Left ventricle myocardium inferior (tissue), 1 donor: ENCODE data around the gene ITGBL1. TPM values are rescaled to one million over a fixed set of nuclear protein-coding genes. Genes with fewer than 3 reads are reported as not detected.

Experiments used
- DNase-seq: peaks from one replicate; pipeline ENCODE4 v3.0.0-alpha.2; 2020
- H3K27ac ChIP-seq: fragments of 200-600 bp; replicated peaks from 2 replicates; pipeline ENCODE4 v1.8.0; 2021
- H3K27me3 ChIP-seq: fragments of 200-600 bp; 2 replicates; pipeline ENCODE4 v1.8.0; 2021; ENCODE audit warnings: low read depth
- H3K36me3 ChIP-seq: fragments of 200-600 bp; 2 replicates; pipeline ENCODE4 v1.8.0; 2021
- H3K4me1 ChIP-seq: fragments of 200-600 bp; 2 replicates; pipeline ENCODE4 v1.8.0; 2021
- H3K4me3 ChIP-seq: fragments of 200-600 bp; 2 replicates; pipeline ENCODE4 v1.8.0; 2021; ENCODE audit warnings: mild to moderate bottlenecking, moderate library complexity
- H3K9me3 ChIP-seq: fragments of 200-600 bp; replicated peaks from 2 replicates; pipeline ENCODE4 v1.8.0; 2021
- intact Hi-C: fragments of 100-400 bp; cut with micrococcal nuclease; formaldehyde crosslinking; loops from one replicate; pipeline ENCODE4 v1.11.0; 2022
- total RNA-seq: library from RNA; stranded (reverse); fragmentation: NEBNext Ultra II Directional; extraction: Animal tissue kit (Norgen Biotek cat#: 25700); gene quantifications from one replicate; pipeline ENCODE4 v1.2.1, GENCODE V29; 2021
- TF ChIP-seq, protein P1 (sequence below): fragments of 200-600 bp; IDR thresholded peaks from 2 replicates; pipeline ENCODE4 v1.8.0; 2021; ENCODE audit warnings: antibody characterized with exemption, mild to moderate bottlenecking, borderline replicate concordance
- donor health status: DM: no; HTN: yes; CAD: no; lungs with severe emphysema.

ITGBL1 gene
- total RNA-seq, 1 donor from 2014 or later, result 2.2 TPM

- DNase-seq, result peak; percentile 17
- intact Hi-C loops, result no loop called here
- TF ChIP-seq, protein P1, sequence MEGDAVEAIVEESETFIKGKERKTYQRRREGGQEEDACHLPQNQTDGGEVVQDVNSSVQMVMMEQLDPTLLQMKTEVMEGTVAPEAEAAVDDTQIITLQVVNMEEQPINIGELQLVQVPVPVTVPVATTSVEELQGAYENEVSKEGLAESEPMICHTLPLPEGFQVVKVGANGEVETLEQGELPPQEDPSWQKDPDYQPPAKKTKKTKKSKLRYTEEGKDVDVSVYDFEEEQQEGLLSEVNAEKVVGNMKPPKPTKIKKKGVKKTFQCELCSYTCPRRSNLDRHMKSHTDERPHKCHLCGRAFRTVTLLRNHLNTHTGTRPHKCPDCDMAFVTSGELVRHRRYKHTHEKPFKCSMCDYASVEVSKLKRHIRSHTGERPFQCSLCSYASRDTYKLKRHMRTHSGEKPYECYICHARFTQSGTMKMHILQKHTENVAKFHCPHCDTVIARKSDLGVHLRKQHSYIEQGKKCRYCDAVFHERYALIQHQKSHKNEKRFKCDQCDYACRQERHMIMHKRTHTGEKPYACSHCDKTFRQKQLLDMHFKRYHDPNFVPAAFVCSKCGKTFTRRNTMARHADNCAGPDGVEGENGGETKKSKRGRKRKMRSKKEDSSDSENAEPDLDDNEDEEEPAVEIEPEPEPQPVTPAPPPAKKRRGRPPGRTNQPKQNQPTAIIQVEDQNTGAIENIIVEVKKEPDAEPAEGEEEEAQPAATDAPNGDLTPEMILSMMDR, result peak; percentile 59
- H3K9me3 ChIP-seq, result no peaks in the 10 kb centered on the region
- no peaks in the 10 kb centered on the region for H3K36me3 ChIP-seq
- peaks cover 8% of the 10 kb centered on the region for H3K27me3 ChIP-seq
- H3K27ac ChIP-seq, result no peak overlapping the region
- peak overlapping the region; percentile 63 for H3K4me3 ChIP-seq
- H3K4me1 ChIP-seq, result peaks cover 15% of the 10 kb centered on the region
Measured at GRCh38 chr13:101453784-101454201, 1.3 kb downstream of the ITGBL1 start.

DNA sequence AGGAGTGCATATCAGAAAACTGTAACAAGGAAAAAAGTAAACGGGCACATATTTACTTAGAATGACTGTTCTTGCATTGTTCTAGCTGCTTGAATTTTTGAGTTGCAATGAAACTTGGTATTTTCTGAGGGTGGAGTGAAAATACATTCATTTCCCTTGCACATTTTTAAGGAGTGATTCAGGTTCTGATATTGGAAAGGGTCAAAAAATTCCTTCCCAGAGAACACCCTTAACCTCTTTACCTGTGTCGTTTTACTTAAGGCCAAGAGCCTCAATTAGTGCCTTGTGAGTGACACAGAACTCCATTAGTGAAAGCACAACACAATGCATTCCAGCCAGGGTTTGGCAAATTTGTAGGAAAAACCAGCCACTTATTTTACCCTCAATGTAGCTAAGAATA is 2.3 kb downstream of the ITGBL1 start:
- Histone ChIP-seq H3K4me1 (peaks cover 15% of the 10 kb centered on the region), H3K36me3 (no peaks in the 10 kb centered on the region), H3K9me3 (no peaks in the 10 kb centered on the region), H3K27ac (no peak overlapping the region), H3K27me3 (peaks cover 8% of the 10 kb centered on the region), H3K4me3 (no peak overlapping the region)
- DNase-seq, result no peak
- intact Hi-C loops, result no loop called here
- TF ChIP-seq, protein P1, result no peak

DNA sequence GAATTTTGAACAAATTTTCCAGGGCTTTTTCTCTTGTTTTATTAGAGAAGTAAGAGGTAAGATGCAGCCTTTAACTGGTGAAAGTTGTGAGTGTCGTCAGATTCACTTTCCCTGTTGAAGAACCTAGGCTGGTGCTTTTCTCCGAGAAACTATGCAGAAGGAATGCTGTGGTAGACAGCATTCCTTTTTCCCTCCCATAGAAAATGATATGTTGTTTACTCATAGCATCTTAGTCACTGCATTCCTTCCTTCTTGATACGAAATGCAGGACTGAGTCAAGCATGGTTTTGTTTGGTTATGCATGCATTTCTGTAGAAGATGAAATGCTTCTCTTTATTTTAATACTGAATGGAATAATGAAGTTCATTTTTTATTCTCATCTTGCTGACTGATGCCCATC is 3.4 kb downstream of the ITGBL1 start:
- H3K4me1 ChIP-seq, result peaks cover 15% of the 10 kb centered on the region
- no peak overlapping the region for H3K27ac ChIP-seq
- H3K36me3 ChIP-seq, result no peaks in the 10 kb centered on the region
- H3K9me3 ChIP-seq, result no peaks in the 10 kb centered on the region
- DNase-seq, result no peak
- TF ChIP-seq, protein P1, result no peak
- intact Hi-C loops, result no loop called here
- peaks cover 8% of the 10 kb centered on the region for H3K27me3 ChIP-seq
- no peak overlapping the region for H3K4me3 ChIP-seq

- no peak for DNase-seq
- intact Hi-C loops, result no loop called here
- Histone ChIP-seq H3K4me3 (no peak overlapping the region), H3K36me3 (no peaks in the 10 kb centered on the region), H3K27me3 (peaks cover 8% of the 10 kb centered on the region), H3K9me3 (no peaks in the 10 kb centered on the region), H3K4me1 (peaks cover 15% of the 10 kb centered on the region), H3K27ac (no peak overlapping the region)
- TF ChIP-seq, protein P1, result no peak
Measured at GRCh38 chr13:101457176-101457575, 4.7 kb downstream of the ITGBL1 start.

- no peak for DNase-seq
- no peak overlapping the region for H3K27ac ChIP-seq
- no peak overlapping the region for H3K4me3 ChIP-seq
- H3K36me3 ChIP-seq, result no peaks in the 10 kb centered on the region
- no peaks in the 10 kb centered on the region for H3K27me3 ChIP-seq
- intact Hi-C loops, result no loop called here
- H3K9me3 ChIP-seq, result no peaks in the 10 kb centered on the region
- TF ChIP-seq, protein P1, result no peak
- no peaks in the 10 kb centered on the region for H3K4me1 ChIP-seq
Measured at GRCh38 chr13:101465877-101466276, 13.4 kb downstream of the ITGBL1 start.

DNA sequence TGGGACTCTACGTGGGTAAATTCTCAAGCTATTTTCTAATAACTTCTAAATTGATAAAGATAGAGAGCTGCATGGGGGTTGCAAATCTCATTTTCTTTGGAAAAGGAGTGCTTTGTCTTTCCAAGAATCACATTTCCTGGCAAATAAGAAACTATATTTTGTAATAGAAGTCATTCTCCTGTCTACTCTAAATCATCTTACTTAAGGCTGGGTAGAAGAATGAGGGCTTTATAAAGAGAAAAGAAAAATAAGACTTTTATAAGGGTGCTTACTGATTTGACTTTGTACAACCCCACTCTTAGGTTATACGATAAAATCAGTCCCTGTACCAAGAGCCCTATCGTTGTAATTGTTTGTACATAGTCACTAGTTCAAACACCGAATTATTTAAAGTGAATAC is 14.9 kb downstream of the ITGBL1 start:
- no peaks in the 10 kb centered on the region for H3K27me3 ChIP-seq
- no peak overlapping the region for H3K4me3 ChIP-seq
- H3K27ac ChIP-seq, result no peak overlapping the region
- no peaks in the 10 kb centered on the region for H3K9me3 ChIP-seq
- DNase-seq, result no peak
- TF ChIP-seq, protein P1, result no peak
- intact Hi-C loops, result no loop called here
- no peaks in the 10 kb centered on the region for H3K4me1 ChIP-seq
- no peaks in the 10 kb centered on the region for H3K36me3 ChIP-seq
